K562 (cell line): ENCODE measurements around the gene CPA2. TPM values are rescaled to one million over a fixed set of nuclear protein-coding genes. Genes with fewer than 3 reads are reported as not detected.
"Not testable (repeated sequence)": the region's sequence is repeated elsewhere in the genome, so short reads cannot be mapped to it uniquely, and the experiment has no call there.

ENCODE experiments used
- ATAC-seq: fragments of 200-7000 bp; cut with Tn5 transposase; 3 replicates; pipeline ENCODE4 v1.9.1; 2020; ENCODE audit warnings: moderate library complexity
- BruUV-seq: library from RNA; stranded (reverse); fragments of 400-500 nt; replicated peaks from 2 replicates; lab custom pipeline; 2021; lab: Mats Ljungman, UMichigan
- CTCF ChIA-PET: fragments of 300-600 bp; formaldehyde crosslinking; extraction: SDS; loops from one replicate; lab custom pipeline; 2021; ENCODE audit warnings: low intra/inter-chr PET ratio; lab: Yijun Ruan, JAX
- POLR2A ChIA-PET: fragments of 300-600, 350-650 bp; sonication (Branson Sonifier 250); formaldehyde crosslinking; extraction: SDS; loops from one replicate; lab custom pipeline; 2021; ENCODE audit warnings: antibody characterized with exemption, inconsistent platforms; lab: Yijun Ruan, JAX
- DNase-seq, 4 experiments: peaks; one replicate each; pipeline versions ENCODE4 v3.0.0 to v3.0.0-alpha.2; 2011 to 2018; ENCODE audit warnings: low spot score in 3 of 4, mixed read lengths in 3 of 4; ENCODE audit errors: extremely low read depth in 1 of 4
- FAIRE-seq: peaks from 2 replicates; lab custom pipeline; 2011; peaks lifted over from hg19 to GRCh38; lab: Jason Lieb, UNC
- H2AFZ ChIP-seq: 2 replicates; pipeline ENCODE4 v1.6.0; 2011; ENCODE audit warnings: low read depth, low read length, control low read depth, inconsistent platforms
- H3K27ac ChIP-seq: fragments of 200-600 bp; 3 replicates; pipeline ENCODE4 v1.8.0; 2011; ENCODE audit warnings: low read depth, mild to moderate bottlenecking, control low read depth, inconsistent platforms, low read length, moderate library complexity, mixed read lengths; ENCODE audit errors: extremely low read depth
- H3K27me3 ChIP-seq, 2 experiments: fragments of 300-600 bp in 1 of 2; 2 replicates in 1 of 2; 3 replicates in 1 of 2; pipeline versions ENCODE4 v1.6.0 to v1.8.0; 2011; ENCODE audit warnings: inconsistent platforms in 2 of 2, low read length in 2 of 2, mild to moderate bottlenecking in 1 of 2, mixed read lengths in 1 of 2, moderate library complexity in 1 of 2; ENCODE audit not compliant: control insufficient read depth in 2 of 2, insufficient read depth in 2 of 2
- H3K36me3 ChIP-seq: fragments of 300-600 bp; 3 replicates; pipeline ENCODE4 v1.8.0; 2011; ENCODE audit warnings: mild to moderate bottlenecking, low read length, inconsistent platforms; ENCODE audit not compliant: control insufficient read depth, insufficient read depth
- H3K4me1 ChIP-seq, 2 experiments: fragments of 200-600 bp in 1 of 2; replicated peaks in 1 of 2; 2 replicates in 1 of 2; 3 replicates in 1 of 2; pipeline versions ENCODE4 v1.5.1 to v1.8.0; 2011; ENCODE audit warnings: inconsistent platforms in 2 of 2, low read length in 2 of 2, mild to moderate bottlenecking in 1 of 2, mixed read lengths in 1 of 2, moderate library complexity in 1 of 2; ENCODE audit not compliant: control insufficient read depth in 2 of 2, insufficient read depth in 2 of 2
- H3K4me2 ChIP-seq: 2 replicates; pipeline ENCODE4 v1.6.1; 2011; ENCODE audit warnings: low read length, control low read depth, inconsistent platforms, mixed read lengths; ENCODE audit not compliant: insufficient read depth
- H3K4me3 ChIP-seq: fragments of 200-600 bp; sonication (generic), shearing (Covaris generic); 2 replicates; pipeline ENCODE4 v1.5.1; 2016; ENCODE audit warnings: control low read depth, inconsistent platforms
- H3K79me2 ChIP-seq: fragments of 200-600 bp; 3 replicates; pipeline ENCODE4 v1.8.0; 2011; ENCODE audit warnings: low read length, inconsistent platforms; ENCODE audit not compliant: control insufficient read depth, insufficient read depth
- H3K9ac ChIP-seq, 2 experiments: 2 replicates each; pipeline versions ENCODE4 v1.6.0 to v1.6.1; 2011; ENCODE audit warnings: low read depth in 2 of 2, low read length in 2 of 2, control low read depth in 1 of 2, inconsistent platforms in 1 of 2, mild to moderate bottlenecking in 1 of 2, mixed read lengths in 1 of 2; ENCODE audit not compliant: insufficient read depth in 1 of 2
- H3K9me1 ChIP-seq: one replicate; pipeline ENCODE4 v1.6.0; 2011; ENCODE audit warnings: inconsistent platforms, mild to moderate bottlenecking, low read length, moderate library complexity; ENCODE audit not compliant: control insufficient read depth, insufficient read depth
- H3K9me3 ChIP-seq: replicated peaks from 2 replicates; pipeline ENCODE4 v1.5.1; 2011; ENCODE audit warnings: low read depth, low read length, inconsistent platforms; ENCODE audit not compliant: control insufficient read depth, insufficient read depth
- H4K20me1 ChIP-seq: replicated peaks from 2 replicates; pipeline ENCODE4 v1.6.1; 2011; ENCODE audit warnings: low read length, inconsistent platforms, mixed read lengths; ENCODE audit not compliant: control insufficient read depth, insufficient read depth
- GTF3C2 ChIP-seq: IDR thresholded peaks from 3 replicates; pipeline ENCODE4 v1.6.1; 2011; ENCODE audit warnings: borderline replicate concordance, mild to moderate bottlenecking, moderate library complexity; ENCODE audit not compliant: insufficient read length; ENCODE audit errors: extremely low read depth
- MEIS2 ChIP-seq: fragments of 450-650 bp; IDR thresholded peaks from 2 replicates; pipeline ENCODE4 v1.6.1; 2014; ENCODE audit warnings: mild to moderate bottlenecking; ENCODE audit not compliant: partially characterized antibody
- SIX5 ChIP-seq, 2 experiments: IDR thresholded peaks; 2 replicates each; pipeline ENCODE4 v1.6.1; 2011; ENCODE audit warnings: low read length in 2 of 2, borderline replicate concordance in 1 of 2, low read depth in 1 of 2, mild to moderate bottlenecking in 1 of 2, moderate library complexity in 1 of 2; ENCODE audit not compliant: insufficient read depth in 1 of 2
- WGBS: fragments of 100-300 bp; shearing (Covaris generic); methylation state at CpG from one replicate; pipeline ENCODE4 v1.1.6; 2016; ENCODE audit warnings: low coverage, mixed read lengths; ENCODE audit not compliant: insufficient coverage; ENCODE audit errors: missing lambda C conversion rate; 5-methylcytosine and 5-hydroxymethylcytosine counted together
- in situ Hi-C: fragments of 300-500 bp; cut with MboI; formaldehyde crosslinking; loops from 4 replicates; pipeline ENCODE4 v1.15.0; 2018; ENCODE audit warnings: inconsistent platforms, mixed read lengths
- intact Hi-C: fragments of 100-400 bp; cut with micrococcal nuclease; formaldehyde crosslinking; loops from 2 replicates; pipeline ENCODE4 v1.14.2; 2022
- polyA plus RNA-seq, 8 experiments: library from polyadenylated mRNA; depleted of rRNA in 4 of 8; stranded (reverse) in 5 of 8; unstranded in 3 of 8; fragments of >200 nt; fragmentation: Nextera tagmentation in 2 of 8; fragmentation: Illumina TruSeq in 1 of 8; extraction: Ambion mirVana in 2 of 8; extraction: Trizol in 1 of 8; gene quantifications; 2 replicates each; pipeline versions ENCODE4 v1.2.1 to v1.2.3, GENCODE V29; 2011 to 2014; ENCODE audit warnings: inconsistent platforms in 1 of 8, missing spikeins in 1 of 8
- total RNA-seq, 7 experiments: library from RNA; depleted of rRNA in 6 of 7; stranded (reverse); fragments of >200 nt in 6 of 7; fragmentation: Illumina TruSeq in 2 of 7; extraction: Trizol in 2 of 7; gene quantifications; 2 replicates each; pipeline versions ENCODE4 v1.2.1 to v1.2.3, GENCODE V29; 2011 to 2021; ENCODE audit warnings: low replicate concordance in 1 of 7

Gene CPA2
- total and polyA plus RNA-seq, 9 of the 15 experiments (the other 6 are each of a cell fraction or from before 2014, with no cell fraction given) = 0.04 to 0.84 (median 0.09) TPM; not detected in 4

- TF ChIP-seq GTF3C2 (no peak), MEIS2 (peak; percentile 77), SIX5 (IDR thresholded peaks at IDR 0.05; ENCODE audit: borderline replicate concordance in 1 of 2, insufficient read depth in 1 of 2, low read depth in 1 of 2, low read length in 2 of 2) (no peak)
These were observed 37.7 kb upstream of the CPA2 start (continued) for GRCh38 chr7:130228840-130229502.

- 90% methylated on average over 22 of the region's 28 CpGs for WGBS
- BruUV-seq, H3K4me3 ChIP-seq, H3K27ac ChIP-seq, H3K9me3 ChIP-seq, intact Hi-C loops, in situ Hi-C loops, H3K79me2 ChIP-seq, H3K9me1 ChIP-seq, H3K36me3 ChIP-seq, ATAC-seq, H2AFZ ChIP-seq, H4K20me1 ChIP-seq, H3K4me2 ChIP-seq, DNase-seq, FAIRE-seq, H3K9ac ChIP-seq, H3K27me3 ChIP-seq, CTCF ChIA-PET: not testable (repeated sequence)
- POLR2A ChIA-PET = interaction anchor here (1.0 kb wide), 1 partner anchor 11 kb away, joined by 3 read pairs; no protein-coding TSS in a partner anchor
- peaks cover 12 to 16% of the 10 kb centered on the region in 2 experiments for H3K4me1 ChIP-seq
These were observed 36.7 kb upstream of the CPA2 start for GRCh38 chr7:130229981-130230380.
